Skin of body (tissue), 2 donors: ENCODE measurements around the gene PCGF2. TPM values are rescaled to one million over a fixed set of nuclear protein-coding genes. Genes with fewer than 3 reads are reported as not detected.
"Not testable (repeated sequence)": the region's sequence is repeated elsewhere in the genome, so short reads cannot be mapped to it uniquely, and the experiment has no call there.

Experiments used
- DNase-seq: peaks from one replicate; lab custom pipeline; 2025; lab: John Stamatoyannopoulos, UW
- total RNA-seq: library from RNA; depleted of rRNA; stranded (reverse); fragments of >200 nt; gene quantifications from one replicate; pipeline ENCODE4 v1.2.3, GENCODE V29; 2014

PCGF2 gene
- total RNA-seq, 1 donor from 2014 or later: 5.5 TPM

- no peak for DNase-seq
Observed at GRCh38 chr17:38738007-38738662, 10.0 kb downstream of the PCGF2 start.

- no peak for DNase-seq
Observed at GRCh38 chr17:38735161-38735997, 12.8 kb downstream of the PCGF2 start.

GRCh38 chr17:38733982-38734973 lies 13.9 kb downstream of the PCGF2 start:
- DNase-seq: no peak

- no peak for DNase-seq
Observed at GRCh38 chr17:38733282-38733981, 14.7 kb downstream of the PCGF2 start.

GRCh38 chr17:38732376-38733281 lies 15.5 kb downstream of the PCGF2 start:
- no peak for DNase-seq

GRCh38 chr17:38731526-38732294 lies 16.4 kb downstream of the PCGF2 start:
- DNase-seq: no peak

- no peak for DNase-seq
Observed at GRCh38 chr17:38730526-38731379, 17.4 kb downstream of the PCGF2 start.

GRCh38 chr17:38729886-38730525 lies 18.1 kb downstream of the PCGF2 start, which contains the start of gene CISD3:
CISD3 (plus strand) TSS chr17:38730341; CDS start chr17:38730359, 18 bp downstream.
- DNase-seq: peak; percentile 68

- peak; percentile 31 for DNase-seq
Observed at GRCh38 chr17:38729368-38729885, 18.7 kb downstream of the PCGF2 start.

- DNase-seq: no peak
Observed at GRCh38 chr17:38728290-38728831, 19.8 kb downstream of the PCGF2 start.

- DNase-seq: no peak
Observed at GRCh38 chr17:38727736-38728135, 20.4 kb downstream of the PCGF2 start.

- not testable (repeated sequence) for DNase-seq
Observed at GRCh38 chr17:38726145-38726544, 22.0 kb downstream of the PCGF2 start.

- DNase-seq: no peak
Observed at GRCh38 chr17:38725066-38725465, 23.1 kb downstream of the PCGF2 start.

GRCh38 chr17:38724337-38724988 lies 23.7 kb downstream of the PCGF2 start:
- peak; percentile 20 for DNase-seq

GRCh38 chr17:38721802-38722201 lies 26.3 kb downstream of the PCGF2 start:
- DNase-seq: no peak

GRCh38 chr17:38720941-38721340 lies 27.2 kb downstream of the PCGF2 start:
- no peak for DNase-seq
